Tibial artery (tissue), 4 donors: ENCODE measurements around the gene ARHGEF7.

ENCODE experiments used
- DNase-seq, 2 donors: peaks; one replicate each; pipeline ENCODE4 v3.0.0-alpha.2; 2019
- H3K27ac ChIP-seq, 2 donors: fragments of 200-600 bp; sonication (generic) in 1 of 2; 1 replicate in 1 of 2; 2 replicates in 1 of 2; pipeline ENCODE4 v1.5.1; 2018 to 2019; ENCODE audit warnings: mild to moderate bottlenecking in 1 of 2
- H3K27me3 ChIP-seq, 2 donors: fragments of 200-600 bp; sonication (generic) in 1 of 2; one replicate each; pipeline versions ENCODE4 v1.5.1 to v1.6.0; 2016 to 2019
- H3K36me3 ChIP-seq, 3 donors: fragments of 200-600 bp; sonication (generic) in 2 of 3; one replicate each; pipeline ENCODE4 v1.5.1; 2016 to 2019; ENCODE audit warnings: mild to moderate bottlenecking in 2 of 3
- H3K4me1 ChIP-seq, 4 donors: fragments of 200-600 bp; sonication (generic) in 2 of 4; 1 replicate in 3 of 4; 2 replicates in 1 of 4; pipeline ENCODE4 v1.5.1; 2016 to 2019
- H3K4me3 ChIP-seq, 2 donors: fragments of 200-600 bp; sonication (generic) in 1 of 2; 1 replicate in 1 of 2; 2 replicates in 1 of 2; pipeline ENCODE4 v1.5.1; 2018 to 2019; ENCODE audit warnings: mild to moderate bottlenecking in 2 of 2
- H3K9me3 ChIP-seq, 3 donors: fragments of 200-600 bp; sonication (generic) in 1 of 3; one replicate each; pipeline ENCODE4 v1.5.1; 2016 to 2019
- intact Hi-C: fragments of 100-400 bp; cut with DNase I; formaldehyde crosslinking; loops from one replicate; pipeline ENCODE4 v1.15.0; 2023; ENCODE audit warnings: low total_unique reads
- TF ChIP-seq, protein P1 (sequence below), 2 experiments: fragments of 200-600 bp in 1 of 2; fragments of 450-650 bp in 1 of 2; IDR thresholded peaks; one replicate each; pipeline ENCODE4 v1.5.1; 2017 to 2019; ENCODE audit warnings: antibody characterized with exemption in 2 of 2, mild to moderate bottlenecking in 1 of 2, moderate library complexity in 1 of 2

ARHGEF7 gene

DNA sequence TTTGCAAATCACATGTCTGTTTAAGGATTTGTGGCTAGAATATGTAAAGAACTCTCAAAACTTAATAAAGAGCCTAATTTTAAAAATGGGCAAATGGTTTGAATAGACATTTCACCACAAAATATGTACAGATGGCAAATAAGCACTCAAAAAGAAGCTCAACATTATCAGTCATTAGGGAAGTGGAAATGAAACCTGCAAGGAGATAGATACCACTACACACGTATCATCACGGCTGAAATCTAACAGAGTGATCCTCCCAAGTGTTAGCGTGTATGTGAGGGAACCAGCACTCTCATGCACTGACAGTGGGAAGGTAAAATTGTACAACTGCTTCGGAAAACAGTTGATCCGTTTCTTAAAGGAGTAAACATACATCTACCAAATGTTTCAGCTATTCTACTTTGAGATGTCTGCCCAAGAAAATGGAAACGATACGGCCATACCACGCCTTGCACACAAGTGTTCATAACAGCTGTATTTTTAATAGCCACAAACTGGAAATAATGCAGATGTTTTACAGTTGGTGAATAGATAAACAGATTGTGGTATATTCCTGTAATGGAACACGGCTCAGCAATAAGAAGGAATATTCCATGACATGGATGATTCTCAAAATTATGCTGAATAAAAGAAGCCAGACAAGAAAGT is 14.5 kb downstream of the ARHGEF7 start:
- no peaks in the 10 kb centered on the region for H3K36me3 ChIP-seq
- TF ChIP-seq, protein P1, sequence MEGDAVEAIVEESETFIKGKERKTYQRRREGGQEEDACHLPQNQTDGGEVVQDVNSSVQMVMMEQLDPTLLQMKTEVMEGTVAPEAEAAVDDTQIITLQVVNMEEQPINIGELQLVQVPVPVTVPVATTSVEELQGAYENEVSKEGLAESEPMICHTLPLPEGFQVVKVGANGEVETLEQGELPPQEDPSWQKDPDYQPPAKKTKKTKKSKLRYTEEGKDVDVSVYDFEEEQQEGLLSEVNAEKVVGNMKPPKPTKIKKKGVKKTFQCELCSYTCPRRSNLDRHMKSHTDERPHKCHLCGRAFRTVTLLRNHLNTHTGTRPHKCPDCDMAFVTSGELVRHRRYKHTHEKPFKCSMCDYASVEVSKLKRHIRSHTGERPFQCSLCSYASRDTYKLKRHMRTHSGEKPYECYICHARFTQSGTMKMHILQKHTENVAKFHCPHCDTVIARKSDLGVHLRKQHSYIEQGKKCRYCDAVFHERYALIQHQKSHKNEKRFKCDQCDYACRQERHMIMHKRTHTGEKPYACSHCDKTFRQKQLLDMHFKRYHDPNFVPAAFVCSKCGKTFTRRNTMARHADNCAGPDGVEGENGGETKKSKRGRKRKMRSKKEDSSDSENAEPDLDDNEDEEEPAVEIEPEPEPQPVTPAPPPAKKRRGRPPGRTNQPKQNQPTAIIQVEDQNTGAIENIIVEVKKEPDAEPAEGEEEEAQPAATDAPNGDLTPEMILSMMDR (IDR thresholded peaks at IDR 0.05) = no peak
- intact Hi-C loops = no loop called here
- DNase-seq = no peak
- H3K27ac ChIP-seq = no peak overlapping the region
- no peaks in the 10 kb centered on the region for H3K27me3 ChIP-seq
- peaks cover 0 to 22% (median under 1%) of the 10 kb centered on the region in 4 donors for H3K4me1 ChIP-seq
- H3K9me3 ChIP-seq = no peaks in the 10 kb centered on the region
- H3K4me3 ChIP-seq = no peak overlapping the region

DNA sequence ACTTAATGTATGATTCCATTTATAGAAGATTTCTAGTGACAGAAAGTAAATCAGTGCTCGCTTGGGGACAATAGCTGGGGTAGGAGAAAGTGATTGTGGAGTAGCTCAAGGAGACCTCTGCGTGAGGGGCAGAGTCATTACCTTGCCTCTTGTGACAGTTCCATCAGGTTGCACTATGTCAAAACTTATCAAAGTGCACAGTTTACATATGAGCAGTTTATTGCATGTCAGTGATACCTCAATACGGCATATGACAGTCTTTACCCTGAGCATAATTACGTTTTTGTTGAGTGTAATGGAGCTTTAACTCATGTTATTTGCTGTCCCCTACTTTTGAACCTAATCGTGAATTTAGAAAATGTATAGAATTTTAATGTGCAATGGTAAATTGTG is 15.0 kb downstream of the ARHGEF7 start:
- no peak overlapping the region for H3K27ac ChIP-seq
- no peaks in the 10 kb centered on the region for H3K27me3 ChIP-seq

DNA sequence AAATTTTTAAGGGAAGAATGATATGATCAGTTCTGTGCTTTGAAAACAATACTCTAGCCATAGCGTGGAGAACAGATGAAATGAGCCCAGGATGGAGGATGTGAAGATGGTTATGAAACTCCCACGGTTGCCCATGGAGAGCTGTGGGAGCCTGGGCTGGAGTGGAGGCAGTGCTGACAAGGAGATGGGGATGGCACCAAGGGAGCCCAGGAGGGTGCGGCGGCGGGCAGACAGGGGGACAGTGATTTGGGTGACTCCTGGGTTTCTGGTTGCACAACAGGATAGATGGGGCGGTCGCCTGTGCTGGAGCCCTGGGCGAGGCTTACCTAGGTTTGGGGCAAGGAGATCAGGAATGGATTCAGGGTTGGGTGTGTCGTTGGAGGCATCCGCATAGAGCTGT is 15.9 kb downstream of the ARHGEF7 start:
- no peaks in the 10 kb centered on the region for H3K27me3 ChIP-seq
- H3K27ac ChIP-seq = no peak overlapping the region
- TF ChIP-seq, protein P1 (IDR thresholded peaks at IDR 0.05) = no peak
- no peaks in the 10 kb centered on the region for H3K9me3 ChIP-seq
- H3K4me3 ChIP-seq = no peak overlapping the region
- intact Hi-C loops = no loop called here
- no peak for DNase-seq
- no peaks in the 10 kb centered on the region for H3K36me3 ChIP-seq
- H3K4me1 ChIP-seq = peaks cover 0 to 13% (median 0%) of the 10 kb centered on the region in 4 donors

More for the DNA sequence above, 15.0 kb downstream of the ARHGEF7 start:
- TF ChIP-seq, protein P1 (IDR thresholded peaks at IDR 0.05) = no peak
- peaks cover 0 to 21% (median 0%) of the 10 kb centered on the region in 4 donors for H3K4me1 ChIP-seq
- intact Hi-C loops = no loop called here
- no peaks in the 10 kb centered on the region for H3K36me3 ChIP-seq
- no peaks in the 10 kb centered on the region for H3K9me3 ChIP-seq
- no peak for DNase-seq
- no peak overlapping the region for H3K4me3 ChIP-seq

DNA sequence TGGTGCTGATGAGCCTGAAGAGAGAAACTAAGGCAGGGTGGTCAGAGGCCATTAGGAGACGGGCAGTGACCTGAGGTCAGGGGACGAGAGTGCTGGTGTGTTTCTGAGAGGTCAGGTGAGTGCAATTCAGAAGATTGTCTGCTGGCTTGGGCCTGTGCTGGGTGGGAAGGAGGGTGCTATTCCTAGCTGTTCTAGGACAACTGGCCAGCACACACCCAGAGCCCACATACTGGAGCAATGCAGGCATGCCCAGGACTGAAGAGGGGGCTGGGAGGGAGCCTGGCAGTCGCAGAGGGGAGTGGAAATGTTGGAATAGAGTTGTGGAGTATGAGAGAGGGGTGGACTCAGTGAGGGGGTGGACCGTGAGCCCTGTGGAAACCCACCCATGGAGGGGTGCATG is 16.5 kb downstream of the ARHGEF7 start:
- no peaks in the 10 kb centered on the region for H3K27me3 ChIP-seq
- intact Hi-C loops = no loop called here
- H3K27ac ChIP-seq = no peak overlapping the region
- peaks cover 0 to 10% (median 0%) of the 10 kb centered on the region in 4 donors for H3K4me1 ChIP-seq
- no peak overlapping the region for H3K4me3 ChIP-seq
- TF ChIP-seq, protein P1 (IDR thresholded peaks at IDR 0.05) = no peak
- no peaks in the 10 kb centered on the region for H3K9me3 ChIP-seq
- no peak for DNase-seq
- H3K36me3 ChIP-seq = no peaks in the 10 kb centered on the region

DNA sequence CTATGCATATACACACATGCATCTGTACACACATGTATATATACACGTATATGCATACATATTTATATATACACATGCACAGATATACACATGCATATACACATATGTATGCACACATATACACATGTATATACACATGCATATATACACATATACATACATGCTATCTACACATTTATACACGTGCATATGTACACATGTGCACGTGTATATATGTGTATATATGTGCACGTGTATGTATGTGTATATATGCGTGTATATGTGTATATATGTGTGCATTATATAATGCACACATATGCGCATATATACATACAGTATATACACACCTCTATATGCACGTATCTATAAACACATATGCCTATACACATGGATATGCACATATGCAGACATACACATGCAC is 17.8 kb downstream of the ARHGEF7 start:
- no peaks in the 10 kb centered on the region for H3K9me3 ChIP-seq

More for the DNA sequence above, 17.8 kb downstream of the ARHGEF7 start:
- Histone ChIP-seq H3K4me1 (peaks cover 0 to 10% (median 0%) of the 10 kb centered on the region in 4 donors), H3K36me3 (no peaks in the 10 kb centered on the region), H3K27ac (no peak overlapping the region), H3K27me3 (no peaks in the 10 kb centered on the region), H3K4me3 (no peak overlapping the region)
- TF ChIP-seq, protein P1 (IDR thresholded peaks at IDR 0.05) = no peak
- no peak for DNase-seq
- intact Hi-C loops = no loop called here
